CD14-positive monocyte (primary cell): ENCODE data around the gene GID8. TPM values are rescaled to one million over a fixed set of nuclear protein-coding genes. Genes with fewer than 3 reads are reported as not detected.

ENCODE experiments used
- DNase-seq, 3 donors: peaks; one replicate each; pipeline ENCODE4 v3.0.0-alpha.2; 2011 to 2022
- H2AFZ ChIP-seq: 2 replicates; pipeline ENCODE4 v1.6.0; 2012; ENCODE audit warnings: mild to moderate bottlenecking, low read depth, low read length, inconsistent platforms; ENCODE audit not compliant: insufficient read depth, poor library complexity, severe bottlenecking
- H3K27ac ChIP-seq, 2 donors: 1 replicate in 1 of 2; 2 replicates in 1 of 2; pipeline ENCODE4 v1.5.1; 2012 to 2013; ENCODE audit warnings: low read length in 2 of 2, control low read depth in 1 of 2, inconsistent platforms in 1 of 2, low read depth in 1 of 2, mild to moderate bottlenecking in 1 of 2
- H3K27me3 ChIP-seq, 2 donors: one replicate each; pipeline versions ENCODE4 v1.6.0 to v1.6.1; 2011 to 2013; ENCODE audit warnings: low read length in 2 of 2; ENCODE audit not compliant: control insufficient read depth in 2 of 2, insufficient read depth in 2 of 2
- H3K36me3 ChIP-seq, 2 donors: replicated peaks in 1 of 2; 1 replicate in 1 of 2; 2 replicates in 1 of 2; pipeline versions ENCODE4 v1.5.1 to v1.6.1; 2012 to 2013; ENCODE audit warnings: low read length in 2 of 2, control low read depth in 1 of 2, inconsistent platforms in 1 of 2, mild to moderate bottlenecking in 1 of 2; ENCODE audit not compliant: insufficient read depth in 2 of 2, control insufficient read depth in 1 of 2
- H3K4me1 ChIP-seq, 2 donors: 1 replicate in 1 of 2; 2 replicates in 1 of 2; pipeline versions ENCODE4 v1.5.1 to v1.6.1; 2012 to 2013; ENCODE audit warnings: low read length in 2 of 2, control low read depth in 1 of 2, inconsistent platforms in 1 of 2, mild to moderate bottlenecking in 1 of 2, moderate library complexity in 1 of 2; ENCODE audit not compliant: insufficient read depth in 2 of 2, control insufficient read depth in 1 of 2
- H3K4me2 ChIP-seq: replicated peaks from 2 replicates; pipeline ENCODE3; 2012; ENCODE audit warnings: low read length, moderate library complexity, mild to moderate bottlenecking; ENCODE audit not compliant: poor library complexity, severe bottlenecking; ENCODE audit errors: extremely low read depth
- H3K4me3 ChIP-seq, 3 experiments: fragments of 200-600 bp in 1 of 3; sonication (generic) in 1 of 3; replicated peaks in 1 of 3; 1 replicate in 2 of 3; 2 replicates in 1 of 3; pipeline ENCODE4 v1.5.1; 2011 to 2013; ENCODE audit warnings: low read length in 3 of 3, mild to moderate bottlenecking in 3 of 3, control low read depth in 2 of 3, low read depth in 2 of 3, inconsistent platforms in 1 of 3, moderate library complexity in 1 of 3
- H3K79me2 ChIP-seq: 2 replicates; pipeline ENCODE4 v1.6.0; 2012; ENCODE audit warnings: mild to moderate bottlenecking, control low read depth, inconsistent platforms, low read length, moderate library complexity; ENCODE audit not compliant: insufficient read depth
- H3K9ac ChIP-seq: 2 replicates; pipeline ENCODE4 v1.6.0; 2017; ENCODE audit warnings: low read length, mild to moderate bottlenecking; ENCODE audit not compliant: insufficient read depth, poor library complexity, severe bottlenecking
- H3K9me3 ChIP-seq, 2 donors: replicated peaks in 1 of 2; 1 replicate in 1 of 2; 2 replicates in 1 of 2; pipeline versions ENCODE4 v1.5.1 to v1.6.1; 2012 to 2013; ENCODE audit warnings: low read length in 2 of 2, control low read depth in 1 of 2; ENCODE audit not compliant: control insufficient read depth in 1 of 2, insufficient read depth in 1 of 2
- H4K20me1 ChIP-seq: 2 replicates; pipeline ENCODE4 v1.6.0; 2012; ENCODE audit warnings: mild to moderate bottlenecking, low read length, control low read depth, moderate library complexity; ENCODE audit not compliant: insufficient read depth
- H3K27ac Mint-ChIP-seq, 7 donors: one replicate each; pipeline ENCODE4 v1.8.0; 2020; ENCODE audit warnings: mild to moderate bottlenecking in 7 of 7, mixed read lengths in 7 of 7, moderate library complexity in 6 of 7, inconsistent platforms in 2 of 7
- H3K27me3 Mint-ChIP-seq, 3 donors: one replicate each; pipeline ENCODE4 v1.8.0; 2021 to 2022; ENCODE audit warnings: low read depth in 3 of 3, mild to moderate bottlenecking in 3 of 3, mixed read lengths in 3 of 3, moderate library complexity in 3 of 3, inconsistent platforms in 1 of 3
- H3K36me3 Mint-ChIP-seq, 2 donors: one replicate each; pipeline ENCODE4 v1.8.0; 2020; ENCODE audit warnings: mixed read lengths in 2 of 2, inconsistent platforms in 1 of 2, mild to moderate bottlenecking in 1 of 2
- H3K4me1 Mint-ChIP-seq: one replicate; pipeline ENCODE4 v1.8.0; 2020; ENCODE audit warnings: mild to moderate bottlenecking, mixed read lengths
- H3K4me3 Mint-ChIP-seq, 2 donors: one replicate each; pipeline ENCODE4 v1.8.0; 2020; ENCODE audit warnings: mild to moderate bottlenecking in 2 of 2, mixed read lengths in 2 of 2, moderate library complexity in 1 of 2
- H3K9me3 Mint-ChIP-seq, 7 donors: one replicate each; pipeline ENCODE4 v1.8.0; 2020 to 2022; ENCODE audit warnings: mixed read lengths in 7 of 7, mild to moderate bottlenecking in 6 of 7, moderate library complexity in 6 of 7, inconsistent platforms in 2 of 7
- WGBS: methylation state at CpG from one replicate; pipeline ENCODE4 v1.1.5; 2013; ENCODE audit warnings: missing lambda C conversion rate; ENCODE audit not compliant: insufficient coverage; 5-methylcytosine and 5-hydroxymethylcytosine counted together
- intact Hi-C, 2 donors: fragments of 100-400 bp; cut with micrococcal nuclease; formaldehyde crosslinking; loops; one replicate each; pipeline versions ENCODE4 v1.15.0 to v1.15.1; 2023
- polyA plus RNA-seq, 3 donors: library from polyadenylated mRNA; depleted of rRNA in 1 of 3; unstranded in 2 of 3; stranded (reverse) in 1 of 3; fragments of 300-500 nt in 2 of 3; fragments of >200 nt in 1 of 3; fragmentation: Illumina TruSeq in 2 of 3; gene quantifications; 1 replicate in 2 of 3; 2 replicates in 1 of 3; pipeline ENCODE4 v1.2.3, GENCODE V29; 2012 to 2021
- TF ChIP-seq, protein P1 (sequence below): fragments of 200-600 bp; IDR thresholded peaks from one replicate; pipeline ENCODE4 v1.8.0; 2022; ENCODE audit warnings: antibody characterized with exemption, mild to moderate bottlenecking

The GID8 gene
- polyA plus RNA-seq, 3 donors: 12.4 to 19.7 (median 12.7) TPM

DNA sequence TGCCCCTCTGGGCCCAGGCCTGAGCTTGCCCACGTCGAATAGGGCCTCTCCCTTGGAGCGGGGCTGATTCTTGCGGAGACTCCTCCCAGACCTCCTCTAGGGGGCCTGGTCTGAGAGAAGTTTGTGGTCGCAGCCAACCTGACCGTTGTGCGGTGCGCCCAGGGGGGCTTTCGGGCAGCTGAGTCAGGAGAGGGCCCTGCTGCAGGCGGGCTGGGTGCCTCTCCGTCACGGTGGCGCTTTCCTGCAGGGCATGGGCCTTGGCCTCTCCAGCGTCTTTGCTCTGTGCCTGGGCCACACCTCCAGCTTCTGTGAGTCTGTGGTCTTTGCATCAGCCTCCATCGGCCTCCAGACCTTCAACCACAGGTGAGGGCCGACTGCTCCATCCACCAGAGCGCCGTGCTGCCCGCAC lies 27.4 kb downstream of the GID8 start:
- Histone ChIP-seq H3K9me3 (no peaks in the 10 kb centered on the region), H4K20me1 (no peaks in the 10 kb centered on the region), H3K4me1 (no peaks in the 10 kb centered on the region), H3K4me2 (no peak overlapping the region), H2AFZ (no peak overlapping the region), H3K9ac (no peak overlapping the region), H3K4me3 (no peak overlapping the region), H3K27ac (no peak overlapping the region), H3K27me3 (peaks cover 0 to 6% of the 10 kb centered on the region in 2 donors), H3K79me2 (no peaks in the 10 kb centered on the region), H3K36me3 (peaks cover 16 to 35% of the 10 kb centered on the region in 2 donors)
- peaks cover 23 to 52% of the 10 kb centered on the region in 2 donors for H3K36me3 Mint-ChIP-seq
- DNase-seq: no peak
- H3K4me3 Mint-ChIP-seq: no peak overlapping the region
- TF ChIP-seq, protein P1, sequence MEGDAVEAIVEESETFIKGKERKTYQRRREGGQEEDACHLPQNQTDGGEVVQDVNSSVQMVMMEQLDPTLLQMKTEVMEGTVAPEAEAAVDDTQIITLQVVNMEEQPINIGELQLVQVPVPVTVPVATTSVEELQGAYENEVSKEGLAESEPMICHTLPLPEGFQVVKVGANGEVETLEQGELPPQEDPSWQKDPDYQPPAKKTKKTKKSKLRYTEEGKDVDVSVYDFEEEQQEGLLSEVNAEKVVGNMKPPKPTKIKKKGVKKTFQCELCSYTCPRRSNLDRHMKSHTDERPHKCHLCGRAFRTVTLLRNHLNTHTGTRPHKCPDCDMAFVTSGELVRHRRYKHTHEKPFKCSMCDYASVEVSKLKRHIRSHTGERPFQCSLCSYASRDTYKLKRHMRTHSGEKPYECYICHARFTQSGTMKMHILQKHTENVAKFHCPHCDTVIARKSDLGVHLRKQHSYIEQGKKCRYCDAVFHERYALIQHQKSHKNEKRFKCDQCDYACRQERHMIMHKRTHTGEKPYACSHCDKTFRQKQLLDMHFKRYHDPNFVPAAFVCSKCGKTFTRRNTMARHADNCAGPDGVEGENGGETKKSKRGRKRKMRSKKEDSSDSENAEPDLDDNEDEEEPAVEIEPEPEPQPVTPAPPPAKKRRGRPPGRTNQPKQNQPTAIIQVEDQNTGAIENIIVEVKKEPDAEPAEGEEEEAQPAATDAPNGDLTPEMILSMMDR: no peak
- WGBS: 61% methylated on average over 17 of the region's 19 CpGs
- H3K9me3 Mint-ChIP-seq: no peaks in the 10 kb centered on the region
- H3K27me3 Mint-ChIP-seq: peaks cover 7 to 12% (median 8%) of the 10 kb centered on the region in 3 donors
- intact Hi-C loops: no loop called here
- peak overlapping the region in 1 of 7 donors; percentile 25 for H3K27ac Mint-ChIP-seq
- H3K4me1 Mint-ChIP-seq: peaks cover 5% of the 10 kb centered on the region

DNA sequence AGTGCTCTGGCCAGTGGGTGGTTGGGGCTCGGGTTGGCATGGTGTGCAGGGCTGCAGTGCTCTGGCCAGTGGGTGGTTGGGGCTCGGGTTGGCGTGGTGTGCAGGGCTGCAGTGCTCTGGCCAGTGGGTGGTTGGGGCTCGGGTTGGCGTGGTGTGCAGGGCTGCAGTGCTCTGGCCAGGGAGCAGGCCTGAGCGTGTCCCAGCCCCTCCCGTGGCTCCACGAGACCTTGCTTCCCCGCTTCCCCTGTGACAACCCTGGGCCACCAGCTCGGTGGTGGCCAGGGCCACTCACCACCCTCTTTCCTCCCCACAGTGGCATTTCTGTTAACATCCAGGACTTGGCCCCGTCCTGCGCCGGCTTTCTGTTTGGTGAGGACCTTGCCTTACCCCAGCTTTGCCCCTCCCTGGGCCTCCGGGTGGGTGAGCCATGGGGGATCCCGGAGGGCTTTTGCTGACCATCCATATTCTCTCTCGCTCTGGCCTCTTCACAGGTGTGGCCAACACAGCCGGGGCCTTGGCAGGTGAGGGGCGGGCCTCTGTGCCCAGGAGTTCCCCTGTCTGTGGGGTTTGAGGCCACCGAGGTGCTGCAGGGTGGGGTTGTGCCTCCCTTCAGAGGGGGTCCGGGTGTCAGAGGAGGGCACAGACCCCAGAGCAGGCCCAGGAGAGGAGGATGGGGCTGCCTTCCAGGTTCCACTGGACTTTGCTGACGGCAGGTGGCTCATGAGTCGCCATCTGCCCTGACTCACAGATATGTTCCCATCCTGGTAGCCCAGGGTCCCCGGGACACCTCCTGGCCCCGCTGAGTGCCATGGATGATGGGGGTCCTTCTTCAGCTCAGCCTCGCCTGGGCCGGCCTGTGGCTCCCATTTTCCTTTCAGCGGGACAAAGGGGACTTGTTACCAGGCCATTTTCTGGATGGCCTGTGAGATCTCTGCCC lies 28.5 kb downstream of the GID8 start:
- no peak for DNase-seq
- Mint-ChIP-seq H3K27me3 (peaks cover 16 to 21% (median 18%) of the 10 kb centered on the region in 3 donors), H3K4me3 (no peak overlapping the region), H3K27ac (no peak overlapping the region), H3K9me3 (no peaks in the 10 kb centered on the region), H3K36me3 (peaks cover 23 to 47% of the 10 kb centered on the region in 2 donors), H3K4me1 (peaks cover 5% of the 10 kb centered on the region)
- no peaks in the 10 kb centered on the region for H3K79me2 ChIP-seq
- no peak overlapping the region for H2AFZ ChIP-seq
- 94% methylated on average over 24 of the region's 27 CpGs for WGBS
- no peaks in the 10 kb centered on the region for H4K20me1 ChIP-seq
- no peak overlapping the region for H3K4me3 ChIP-seq
- no peak overlapping the region for H3K27ac ChIP-seq
- no peaks in the 10 kb centered on the region for H3K4me1 ChIP-seq
- no peak overlapping the region for H3K4me2 ChIP-seq
- H3K36me3 ChIP-seq: peaks cover 16 to 35% of the 10 kb centered on the region in 2 donors
- no peak overlapping the region for H3K9ac ChIP-seq
- no peaks in the 10 kb centered on the region for H3K9me3 ChIP-seq
- H3K27me3 ChIP-seq: peaks cover 0 to 16% of the 10 kb centered on the region in 2 donors
- intact Hi-C loops: no loop called here
- TF ChIP-seq, protein P1: no peak
